Spinal cord (tissue), 10 donors: ENCODE results near the gene MRPS10. TPM values are rescaled to one million over a fixed set of nuclear protein-coding genes. Genes with fewer than 3 reads are reported as not detected.
"Not testable (repeated sequence)": the region's sequence is repeated elsewhere in the genome, so short reads cannot be mapped to it uniquely, and the experiment has no call there.

Source experiments
- DNase-seq, 6 donors: peaks; one replicate each; pipeline versions ENCODE4 v3.0.0 to v3.0.0-alpha.2; 2013 to 2015; ENCODE audit warnings: low spot score in 6 of 6, low read depth in 4 of 6
- H3K27ac ChIP-seq: one replicate; pipeline ENCODE4 v1.5.1; 2013; ENCODE audit warnings: low read depth, low read length, control low read depth
- H3K27me3 ChIP-seq: one replicate; pipeline ENCODE4 v1.6.1; 2013; ENCODE audit warnings: low read length; ENCODE audit not compliant: control insufficient read depth, insufficient read depth
- H3K36me3 ChIP-seq: one replicate; pipeline ENCODE4 v1.6.1; 2013; ENCODE audit warnings: low read length; ENCODE audit not compliant: control insufficient read depth, insufficient read depth
- H3K4me1 ChIP-seq: one replicate; pipeline ENCODE4 v1.6.1; 2013; ENCODE audit warnings: low read length; ENCODE audit not compliant: control insufficient read depth, insufficient read depth
- H3K4me3 ChIP-seq: one replicate; pipeline ENCODE4 v1.5.1; 2013; ENCODE audit warnings: low read depth, low read length, control low read depth
- H3K9me3 ChIP-seq: one replicate; pipeline ENCODE4 v1.6.1; 2013; ENCODE audit warnings: low read length; ENCODE audit not compliant: control insufficient read depth, insufficient read depth
- WGBS: methylation state at CpG from one replicate; pipeline ENCODE4 v1.1.5; 2013; ENCODE audit warnings: missing lambda C conversion rate; ENCODE audit not compliant: insufficient coverage; 5-methylcytosine and 5-hydroxymethylcytosine counted together
- polyA plus RNA-seq, 2 donors: library from polyadenylated mRNA; unstranded; fragments of 120-200 nt; gene quantifications; one replicate each; pipeline ENCODE4 v1.2.1, GENCODE V29; 2013; ENCODE audit not compliant: insufficient read length in 2 of 2
- total RNA-seq, 2 donors: library from RNA; depleted of rRNA in 1 of 2; stranded (reverse); fragments of 120-200 nt in 1 of 2; fragments of >200 nt in 1 of 2; gene quantifications; one replicate each; pipeline versions ENCODE4 v1.2.3 to v1.2.4, GENCODE V29; 2013 to 2014
- donor health status: healthy.

Gene MRPS10
- total and polyA plus RNA-seq, 4 donors = 28.8 to 45.3 (median 30.0) TPM

- H3K4me3 ChIP-seq = no peak overlapping the region
- H3K27ac ChIP-seq = no peak overlapping the region
- no peaks in the 10 kb centered on the region for H3K27me3 ChIP-seq
- no peaks in the 10 kb centered on the region for H3K36me3 ChIP-seq
- H3K4me1 ChIP-seq = no peaks in the 10 kb centered on the region
- DNase-seq = no peak
- H3K9me3 ChIP-seq = no peaks in the 10 kb centered on the region
- WGBS = 100% methylated on average over 1 of the region's 7 CpGs
Observed at GRCh38 chr6:42171813-42172581, 45.7 kb downstream of the MRPS10 start.

GRCh38 chr6:42169780-42170179, 47.9 kb downstream of the MRPS10 start:
- H3K27me3 ChIP-seq, H3K36me3 ChIP-seq, H3K4me3 ChIP-seq, DNase-seq, H3K9me3 ChIP-seq, H3K4me1 ChIP-seq, H3K27ac ChIP-seq: not testable (repeated sequence)
- WGBS = no CpG with 5 or more reads among the region's 2 CpGs

DNA sequence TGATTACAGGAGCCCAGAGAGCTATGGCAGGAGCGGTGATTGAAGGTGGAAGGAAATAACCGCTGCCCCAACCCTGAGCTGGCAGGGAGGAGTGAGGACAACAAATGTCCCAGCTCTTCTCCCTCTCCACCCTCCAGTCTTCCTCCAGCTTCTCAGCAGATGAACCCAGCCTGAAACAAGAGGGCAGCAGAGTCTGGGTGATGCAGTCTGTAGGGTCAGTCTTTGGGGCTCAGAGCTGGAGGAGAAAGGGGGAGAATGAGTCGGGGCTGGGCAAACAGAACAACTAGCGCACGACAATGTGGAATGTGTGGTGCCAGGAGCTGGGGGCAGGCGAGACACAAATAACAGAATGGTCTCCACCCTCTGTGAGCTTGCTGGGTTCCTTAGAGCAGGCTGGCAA, 49.0 kb downstream of the MRPS10 start:
- H3K9me3 ChIP-seq = no peaks in the 10 kb centered on the region
- H3K27me3 ChIP-seq = no peaks in the 10 kb centered on the region
- no peak overlapping the region for H3K27ac ChIP-seq
- DNase-seq = no peak
- no peak overlapping the region for H3K4me3 ChIP-seq
- WGBS = 69% methylated on average over 4 of the region's 6 CpGs
- H3K36me3 ChIP-seq = no peaks in the 10 kb centered on the region
- H3K4me1 ChIP-seq = no peaks in the 10 kb centered on the region

DNA sequence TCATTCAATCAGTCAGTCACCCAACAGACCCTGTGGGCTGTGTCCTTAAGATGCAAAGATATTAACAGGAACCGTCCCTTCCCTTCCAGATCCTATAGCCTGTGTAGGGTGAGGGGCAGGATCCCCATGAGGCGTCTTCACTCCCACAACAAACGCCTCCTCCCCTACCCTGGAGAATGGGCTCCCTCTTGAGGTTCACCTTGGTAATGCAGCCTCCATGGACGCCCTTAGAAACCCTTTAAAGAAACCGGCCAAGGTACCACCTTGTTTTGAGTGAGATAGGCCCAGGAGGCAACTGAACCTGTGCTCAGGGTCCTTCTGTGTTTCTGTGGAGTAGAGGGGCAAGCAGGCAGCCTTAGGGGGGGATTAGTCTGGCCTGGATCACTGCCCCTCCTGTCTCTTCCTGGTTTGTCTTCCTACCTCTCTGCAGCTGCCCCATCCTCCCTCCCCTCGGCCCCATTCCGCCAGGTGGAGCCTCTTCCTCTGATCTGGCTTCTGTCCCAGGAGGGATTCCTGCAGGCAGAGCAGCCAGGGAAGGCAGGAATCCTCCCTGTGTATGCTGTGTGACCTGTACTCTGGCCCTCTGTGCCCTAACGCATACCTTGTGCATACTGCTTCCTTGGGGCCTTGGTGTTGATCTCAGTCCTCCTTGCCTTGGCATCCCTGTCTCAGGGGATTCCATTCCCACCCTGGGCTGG, 51.1 kb downstream of the MRPS10 start:
- peak in 5 of 6 donors; percentile 35 to 84 (median 47) for DNase-seq
- Histone ChIP-seq H3K9me3 (no peaks in the 10 kb centered on the region), H3K27ac (no peak overlapping the region), H3K36me3 (no peaks in the 10 kb centered on the region), H3K4me3 (no peak overlapping the region), H3K27me3 (no peaks in the 10 kb centered on the region), H3K4me1 (no peaks in the 10 kb centered on the region)
- 14% methylated on average over 5 of the region's 8 CpGs for WGBS

DNA sequence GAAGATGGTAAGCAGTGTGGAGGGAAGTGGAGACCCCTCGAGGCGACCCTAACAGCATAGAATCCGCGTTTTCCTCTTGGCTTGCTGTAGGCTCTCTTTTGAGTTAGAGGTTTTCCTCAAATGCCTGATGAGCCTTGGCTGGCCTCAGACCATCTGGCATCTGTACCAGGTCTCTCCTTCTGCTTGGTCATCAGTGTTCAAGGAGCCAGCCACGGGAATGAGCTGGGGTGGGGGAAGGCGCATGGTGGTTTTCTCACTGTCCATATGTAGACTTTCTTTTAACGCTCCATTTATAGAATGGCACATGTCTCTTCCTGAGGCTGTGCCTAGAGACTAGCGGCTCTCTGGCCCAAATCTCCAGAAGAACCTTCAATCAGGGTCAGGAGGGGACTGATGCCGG, 52.6 kb downstream of the MRPS10 start:
- Histone ChIP-seq H3K27me3 (no peaks in the 10 kb centered on the region), H3K27ac (no peak overlapping the region), H3K4me3 (no peak overlapping the region), H3K36me3 (no peaks in the 10 kb centered on the region), H3K4me1 (no peaks in the 10 kb centered on the region), H3K9me3 (no peaks in the 10 kb centered on the region)
- DNase-seq = no peak
- WGBS = 76% methylated on average over 9 of the region's 9 CpGs

GRCh38 chr6:42163981-42164380, 53.7 kb downstream of the MRPS10 start:
- H3K9me3 ChIP-seq = no peaks in the 10 kb centered on the region
- H3K36me3 ChIP-seq = no peaks in the 10 kb centered on the region
- H3K27me3 ChIP-seq = no peaks in the 10 kb centered on the region
- no peak overlapping the region for H3K27ac ChIP-seq
- no peaks in the 10 kb centered on the region for H3K4me1 ChIP-seq
- 44% methylated on average over 1 of the region's 1 CpG for whole genome bisulfite sequencing
- no peak for DNase-seq
- no peak overlapping the region for H3K4me3 ChIP-seq

GRCh38 chr6:42162812-42163211, 54.8 kb downstream of the MRPS10 start:
- no peak for DNase-seq
- Histone ChIP-seq H3K36me3 (no peaks in the 10 kb centered on the region), H3K4me3 (no peak overlapping the region), H3K27me3 (no peaks in the 10 kb centered on the region), H3K9me3 (no peaks in the 10 kb centered on the region), H3K4me1 (peaks cover 4% of the 10 kb centered on the region), H3K27ac (no peak overlapping the region)
- 83% methylated on average over 13 of the region's 13 CpGs for WGBS

DNA sequence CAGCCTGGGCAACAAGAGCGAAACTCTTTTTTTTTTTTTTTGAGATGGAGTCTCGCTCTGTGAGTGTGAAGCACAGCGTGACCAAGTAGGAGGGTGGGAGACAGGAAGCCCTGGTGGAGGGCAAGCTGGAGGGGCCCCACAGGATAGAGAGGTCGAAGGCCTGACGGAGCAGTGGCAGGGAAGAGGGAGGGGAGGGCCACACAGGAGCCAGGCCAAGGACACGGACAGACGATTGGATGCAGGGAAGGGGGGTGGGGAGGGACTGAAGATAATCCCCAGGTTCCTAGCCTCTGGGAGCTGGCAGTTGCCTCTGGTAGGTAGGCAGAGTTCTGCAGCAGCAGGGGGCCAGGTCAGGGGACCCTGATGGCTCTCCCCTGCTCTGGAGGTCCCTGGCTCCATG, 55.3 kb downstream of the MRPS10 start:
- Histone ChIP-seq H3K27ac (no peak overlapping the region), H3K36me3 (no peaks in the 10 kb centered on the region), H3K4me1 (peaks cover 4% of the 10 kb centered on the region), H3K9me3 (no peaks in the 10 kb centered on the region), H3K27me3 (no peaks in the 10 kb centered on the region), H3K4me3 (no peak overlapping the region)
- WGBS = 34% methylated on average over 6 of the region's 7 CpGs
- no peak for DNase-seq

GRCh38 chr6:42159431-42160024, 58.1 kb downstream of the MRPS10 start:
- Histone ChIP-seq H3K9me3 (no peaks in the 10 kb centered on the region), H3K36me3 (no peaks in the 10 kb centered on the region), H3K27ac (no peak overlapping the region), H3K4me3 (no peak overlapping the region), H3K27me3 (peaks cover 2% of the 10 kb centered on the region), H3K4me1 (peaks cover 4% of the 10 kb centered on the region)
- DNase-seq = no peak
- WGBS = 69% methylated on average over 4 of the region's 4 CpGs
